Common myeloid progenitor, CD34-positive (primary cell): ENCODE results near the gene KRT10.

Source experiments
- CTCF ChIA-PET: fragments of 350-600 bp; sonication (Branson Sonifier 250); formaldehyde crosslinking; loops from one replicate; lab custom pipeline; 2021; ENCODE audit warnings: antibody characterized with exemption; lab: Charles Lee
- POLR2A ChIA-PET: fragments of 350-600 bp; sonication (Branson Sonifier 250); formaldehyde crosslinking; loops from one replicate; lab custom pipeline; 2021; ENCODE audit warnings: antibody characterized with exemption; lab: Charles Lee
- DNase-seq, 3 donors: peaks; one replicate each; pipeline versions ENCODE4 v3.0.0 to v3.0.0-alpha.2; 2013
- H3K27ac ChIP-seq, 2 experiments: 1 replicate in 1 of 2; 2 replicates in 1 of 2; pipeline ENCODE4 v1.7.0; 2013; ENCODE audit warnings: inconsistent platforms in 2 of 2, low read length in 2 of 2, mild to moderate bottlenecking in 2 of 2, low read depth in 1 of 2, moderate library complexity in 1 of 2; ENCODE audit not compliant: severe bottlenecking in 2 of 2, insufficient read depth in 1 of 2, poor library complexity in 1 of 2
- H3K27me3 ChIP-seq, 5 experiments: replicated peaks in 2 of 5; 1 replicate in 3 of 5; 2 replicates in 2 of 5; pipeline versions ENCODE4 v1.6.1 to v1.7.0; 2013; ENCODE audit warnings: low read length in 4 of 5, mild to moderate bottlenecking in 2 of 5, moderate library complexity in 2 of 5, inconsistent platforms in 1 of 5; ENCODE audit not compliant: insufficient read depth in 5 of 5, control insufficient read depth in 4 of 5
- H3K36me3 ChIP-seq, 4 experiments: 1 replicate in 2 of 4; 2 replicates in 2 of 4; pipeline versions ENCODE4 v1.6.1 to v1.7.0; 2013; ENCODE audit warnings: low read length in 3 of 4, control low read depth in 1 of 4, mild to moderate bottlenecking in 1 of 4; ENCODE audit not compliant: control insufficient read depth in 4 of 4, insufficient read depth in 4 of 4
- H3K4me1 ChIP-seq, 4 experiments: 1 replicate in 3 of 4; 2 replicates in 1 of 4; pipeline versions ENCODE4 v1.6.1 to v1.7.1; 2013; ENCODE audit warnings: low read length in 3 of 4, mild to moderate bottlenecking in 3 of 4, control low read depth in 1 of 4, inconsistent platforms in 1 of 4, moderate library complexity in 1 of 4; ENCODE audit not compliant: control insufficient read depth in 4 of 4, insufficient read depth in 4 of 4; ENCODE audit errors: control extremely low read depth in 1 of 4
- H3K4me3 ChIP-seq, 7 experiments: 1 replicate in 4 of 7; 2 replicates in 3 of 7; pipeline versions ENCODE4 v1.5.1 to v1.7.0; 2013; ENCODE audit warnings: mild to moderate bottlenecking in 7 of 7, low read length in 6 of 7, moderate library complexity in 6 of 7, inconsistent platforms in 2 of 7, low read depth in 2 of 7, control low read depth in 1 of 7; ENCODE audit not compliant: insufficient read depth in 4 of 7, control insufficient read depth in 1 of 7; ENCODE audit errors: extremely low read depth in 1 of 7
- H3K9me3 ChIP-seq, 5 experiments: 1 replicate in 4 of 5; 2 replicates in 1 of 5; pipeline versions ENCODE4 v1.6.1 to v1.7.1; 2013; ENCODE audit warnings: low read length in 4 of 5, mild to moderate bottlenecking in 2 of 5, inconsistent platforms in 1 of 5, low read depth in 1 of 5, moderate library complexity in 1 of 5; ENCODE audit not compliant: control insufficient read depth in 4 of 5, insufficient read depth in 2 of 5; ENCODE audit errors: control extremely low read depth in 1 of 5
- WGBS: methylation state at CpG from one replicate; pipeline ENCODE4 v1.1.5; 2013; ENCODE audit not compliant: insufficient coverage; 5-methylcytosine and 5-hydroxymethylcytosine counted together

KRT10 gene

DNA sequence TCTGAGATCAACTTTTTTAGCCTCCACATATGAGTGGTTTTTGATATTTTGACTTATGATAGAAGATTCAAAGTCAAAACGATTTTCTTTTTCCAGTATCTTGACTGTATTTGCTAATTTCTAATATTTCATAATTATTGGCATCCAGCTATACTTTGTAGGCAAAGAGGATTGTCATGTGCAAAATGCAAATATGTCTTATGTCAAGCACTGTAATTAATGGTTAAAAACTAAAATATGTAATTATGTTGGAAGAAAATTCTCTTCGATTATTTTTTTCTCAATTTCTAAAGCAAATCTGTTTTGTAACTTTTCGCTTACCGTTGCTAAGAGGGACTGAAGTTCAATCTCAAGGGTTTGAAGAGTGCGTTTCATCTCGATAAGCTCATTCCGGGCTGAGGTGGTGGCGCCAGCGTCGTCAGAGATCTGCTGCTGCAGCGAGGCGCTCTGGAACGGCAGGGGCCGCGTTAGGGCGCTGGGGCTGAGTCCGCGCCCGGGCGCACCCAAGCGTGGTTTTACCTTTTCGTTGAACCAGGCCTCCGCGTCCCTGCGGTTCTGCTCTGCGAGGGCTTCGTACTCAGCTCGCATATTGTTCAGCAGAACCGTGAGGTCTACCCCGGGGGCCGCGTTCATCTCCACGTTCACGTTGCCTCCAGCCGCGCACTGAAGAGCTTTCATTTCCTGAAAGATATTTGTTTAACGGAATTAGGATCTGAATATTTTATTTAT, 43.1 kb downstream of the KRT10 start:
- ChIA-PET CTCF (no interaction called here), POLR2A (no interaction called here)
- Histone ChIP-seq H3K36me3 (no peaks in the 10 kb centered on the region), H3K9me3 (peaks cover 0 to 2% (median 0%) of the 10 kb centered on the region in 5 experiments), H3K27ac (no peak overlapping the region), H3K27me3 (peaks cover 15 to 75% (median 17%) of the 10 kb centered on the region in 5 experiments), H3K4me3 (peak overlapping the region in 2 of 7 experiments; percentile 33 to 53), H3K4me1 (peaks cover 0 to 2% (median 0%) of the 10 kb centered on the region in 4 experiments)
- 20% methylated on average over 28 of the region's 37 CpGs for WGBS
- peak in 2 of 3 donors; percentile 22 to 46 for DNase-seq

DNA sequence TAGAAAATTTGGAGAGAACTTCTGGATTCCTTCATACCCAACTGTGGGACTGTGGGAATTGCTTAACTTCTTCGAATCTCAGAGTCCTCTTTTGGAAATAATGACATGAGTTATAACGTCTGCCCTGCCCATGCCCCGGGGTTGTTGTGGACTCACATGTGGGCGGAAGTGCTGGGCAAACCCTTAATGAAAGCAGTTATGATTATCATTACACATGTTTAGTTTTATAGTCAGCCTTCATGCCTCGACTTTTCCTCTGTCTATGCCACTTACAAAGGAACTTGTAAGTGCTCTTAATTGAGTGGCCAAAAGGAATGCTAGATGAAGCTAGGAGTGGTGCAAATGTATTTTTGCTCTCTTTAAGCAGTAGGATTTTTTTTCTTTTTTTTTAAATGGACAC, 44.0 kb downstream of the KRT10 start:
- peaks cover 0 to 2% (median 0%) of the 10 kb centered on the region in 4 experiments for H3K4me1 ChIP-seq
- POLR2A ChIA-PET: no interaction called here
- no peak for DNase-seq
- H3K36me3 ChIP-seq: no peaks in the 10 kb centered on the region
- H3K9me3 ChIP-seq: peaks cover 0 to 2% (median 0%) of the 10 kb centered on the region in 5 experiments
- H3K4me3 ChIP-seq: no peak overlapping the region
- no peak overlapping the region for H3K27ac ChIP-seq
- no CpG with 5 or more reads among the region's 5 CpGs for WGBS
- CTCF ChIA-PET: no interaction called here
- peaks cover 15 to 71% (median 18%) of the 10 kb centered on the region in 5 experiments for H3K27me3 ChIP-seq

DNA sequence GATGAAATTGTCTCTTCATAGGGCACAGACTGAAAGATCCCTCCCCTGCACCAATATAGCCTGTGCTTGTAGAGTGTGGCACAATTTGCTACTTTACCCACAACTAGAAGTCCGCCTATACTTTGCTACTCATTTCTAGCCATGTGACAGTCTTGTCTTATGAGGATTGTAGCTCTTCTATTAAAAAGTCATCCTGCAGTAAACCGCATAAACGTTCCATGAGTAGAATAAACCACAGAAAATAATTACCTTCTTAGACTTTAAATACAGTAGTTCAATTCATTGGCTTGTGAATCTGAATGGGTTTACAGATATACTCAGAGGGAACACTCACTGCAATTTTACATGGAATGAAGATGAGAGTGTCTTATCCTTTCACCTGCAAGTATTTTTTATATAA, 44.4 kb downstream of the KRT10 start:
- CTCF ChIA-PET: no interaction called here
- Histone ChIP-seq H3K4me1 (peaks cover 0 to 2% (median 0%) of the 10 kb centered on the region in 4 experiments), H3K27me3 (peaks cover 16 to 71% (median 17%) of the 10 kb centered on the region in 5 experiments), H3K27ac (no peak overlapping the region), H3K36me3 (no peaks in the 10 kb centered on the region), H3K4me3 (no peak overlapping the region), H3K9me3 (peaks cover 0 to 2% (median 0%) of the 10 kb centered on the region in 5 experiments)
- no peak for DNase-seq
- WGBS: 100% methylated on average over 1 of the region's 3 CpGs
- POLR2A ChIA-PET: no interaction called here

DNA sequence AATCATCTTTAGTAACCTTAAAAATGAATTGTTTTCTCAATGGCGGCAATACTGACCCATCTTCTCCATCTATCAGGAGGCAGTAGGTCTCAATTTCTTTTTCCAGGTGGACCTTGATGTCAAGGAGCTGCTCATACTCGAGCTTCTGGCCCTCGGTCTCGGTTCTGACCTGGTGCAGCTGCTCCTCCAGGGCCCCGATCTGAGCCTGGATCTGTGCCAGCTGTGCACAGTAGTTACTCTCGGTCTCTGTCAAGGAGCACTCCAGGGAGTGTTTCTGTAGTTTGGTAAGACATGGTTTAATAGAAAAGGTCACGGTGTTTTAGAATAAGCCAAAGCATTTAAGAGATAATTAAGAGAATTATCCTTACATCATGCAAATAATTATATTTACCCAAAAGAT, 45.0 kb downstream of the KRT10 start:
- no peaks in the 10 kb centered on the region for H3K36me3 ChIP-seq
- H3K4me3 ChIP-seq: no peak overlapping the region
- H3K27me3 ChIP-seq: peaks cover 16 to 73% (median 20%) of the 10 kb centered on the region in 5 experiments
- 100% methylated on average over 2 of the region's 7 CpGs for WGBS
- ChIA-PET POLR2A (no interaction called here), CTCF (no interaction called here)
- H3K4me1 ChIP-seq: peaks cover 0 to 2% (median 0%) of the 10 kb centered on the region in 4 experiments
- H3K9me3 ChIP-seq: peaks cover 0 to 2% (median 0%) of the 10 kb centered on the region in 5 experiments
- no peak overlapping the region for H3K27ac ChIP-seq
- no peak for DNase-seq

DNA sequence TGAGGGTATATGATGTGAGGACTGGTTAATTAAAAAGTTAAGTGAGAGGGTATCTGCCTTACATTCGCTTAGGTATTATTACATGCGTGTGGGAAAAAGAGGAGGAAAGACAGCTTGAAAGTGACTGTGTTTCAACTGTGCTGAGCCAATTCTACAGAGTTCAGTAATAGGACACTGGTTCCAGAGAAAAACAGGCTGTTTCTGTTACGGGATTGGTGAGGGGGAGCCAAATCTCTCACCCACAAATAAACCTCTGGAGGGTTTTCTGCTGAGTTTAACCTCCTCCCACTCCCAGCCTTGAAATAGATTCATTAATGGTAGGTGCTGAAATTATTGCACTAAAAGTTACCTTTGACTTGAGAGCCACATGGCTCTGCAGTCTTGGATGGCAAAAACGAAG, 46.5 kb downstream of the KRT10 start:
- no peak overlapping the region for H3K4me3 ChIP-seq
- no peaks in the 10 kb centered on the region for H3K36me3 ChIP-seq
- H3K27me3 ChIP-seq: peaks cover 16 to 72% (median 20%) of the 10 kb centered on the region in 5 experiments
- ChIA-PET CTCF (no interaction called here), POLR2A (no interaction called here)
- 89% methylated on average over 3 of the region's 4 CpGs for WGBS
- no peak overlapping the region for H3K27ac ChIP-seq
- peaks cover 0 to 2% (median 0%) of the 10 kb centered on the region in 5 experiments for H3K9me3 ChIP-seq
- DNase-seq: no peak
- H3K4me1 ChIP-seq: peaks cover 0 to 2% (median 0%) of the 10 kb centered on the region in 4 experiments

DNA sequence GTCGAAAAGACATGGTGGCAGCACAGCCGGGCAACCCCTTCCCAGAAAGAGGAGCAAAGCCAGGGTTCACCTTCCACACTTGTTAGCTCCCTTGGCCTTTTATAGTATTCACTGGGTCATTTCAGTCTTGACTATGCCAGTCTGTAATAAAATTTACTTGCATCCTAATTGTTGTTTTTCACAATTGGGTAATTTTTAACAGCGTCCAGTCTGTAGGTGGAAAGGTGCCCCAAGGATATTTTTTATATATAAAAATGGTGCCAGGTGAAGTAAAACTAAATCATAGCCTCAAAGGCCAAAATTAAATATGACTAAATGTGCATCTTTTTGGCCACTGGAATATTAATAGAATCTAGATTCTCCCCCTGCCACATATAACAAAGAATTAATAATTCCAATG, 50.3 kb downstream of the KRT10 start, which contains the start of gene KRT26:
TSS of gene KRT26 (minus strand) at position 101 of the 400 bp plus-strand sequence. CDS start at position 13, 88 bp downstream.
- CTCF ChIA-PET: no interaction called here
- H3K27me3 ChIP-seq: peaks cover 13 to 64% (median 20%) of the 10 kb centered on the region in 5 experiments
- no peaks in the 10 kb centered on the region for H3K9me3 ChIP-seq

More for the DNA sequence above, 50.3 kb downstream of the KRT10 start, which contains the start of gene KRT26:
- Histone ChIP-seq H3K36me3 (no peaks in the 10 kb centered on the region), H3K4me3 (no peak within 1 kb of the TSS), H3K4me1 (no peaks in the 10 kb centered on the region), H3K27ac (no peak within 1 kb of the TSS)
- 96% methylated on average over 2 of the region's 3 CpGs for WGBS
- no peak for DNase-seq
- POLR2A ChIA-PET: no interaction called here
